Naive thymus-derived CD8-positive, alpha-beta T cell (primary cell): ENCODE measurements around the gene PHF21A. TPM values are rescaled to one million over a fixed set of nuclear protein-coding genes. Genes with fewer than 3 reads are reported as not detected.

Experiments
- ATAC-seq, 2 donors: fragments of 150-1000 bp; cut with Tn5 transposase in 1 of 2; sonication (Bioruptor Pico), chemical (Tn5 transposase) in 1 of 2; 1 replicate in 1 of 2; 2 replicates in 1 of 2; pipeline ENCODE4 v1.10.0; 2021; ENCODE audit warnings: mild to moderate bottlenecking in 2 of 2, moderate library complexity in 2 of 2
- POLR2A ChIA-PET: fragments of 350-600 bp; sonication (Branson Sonifier 250); formaldehyde crosslinking; loops from one replicate; lab custom pipeline; 2021; ENCODE audit warnings: antibody characterized with exemption; lab: Charles Lee
- DNase-seq, 10 donors: peaks; one replicate each; pipeline versions ENCODE4 v3.0.0 to v3.0.0-alpha.2; 2020 to 2022
- H3K27ac Mint-ChIP-seq, 10 donors: one replicate each; pipeline ENCODE4 v1.8.0; 2020 to 2022; ENCODE audit warnings: mild to moderate bottlenecking in 10 of 10, mixed read lengths in 10 of 10, moderate library complexity in 4 of 10, inconsistent platforms in 1 of 10
- H3K27me3 Mint-ChIP-seq, 5 donors: one replicate each; pipeline ENCODE4 v1.8.0; 2021 to 2022; ENCODE audit warnings: mixed read lengths in 5 of 5
- H3K36me3 Mint-ChIP-seq, 3 donors: one replicate each; pipeline ENCODE4 v1.8.0; 2020 to 2022; ENCODE audit warnings: mixed read lengths in 3 of 3, mild to moderate bottlenecking in 2 of 3, inconsistent platforms in 1 of 3
- H3K4me1 Mint-ChIP-seq, 4 donors: one replicate each; pipeline ENCODE4 v1.8.0; 2021 to 2022; ENCODE audit warnings: mixed read lengths in 4 of 4
- H3K4me3 Mint-ChIP-seq, 10 donors: one replicate each; pipeline ENCODE4 v1.8.0; 2020 to 2022; ENCODE audit warnings: mild to moderate bottlenecking in 10 of 10, mixed read lengths in 10 of 10, moderate library complexity in 6 of 10, inconsistent platforms in 1 of 10
- H3K9me3 Mint-ChIP-seq, 9 donors: one replicate each; pipeline ENCODE4 v1.8.0; 2020 to 2022; ENCODE audit warnings: mixed read lengths in 9 of 9, mild to moderate bottlenecking in 3 of 9, inconsistent platforms in 1 of 9, moderate library complexity in 1 of 9
- polyA plus RNA-seq, 3 donors: library from polyadenylated mRNA; unstranded; fragments of 300-500 nt; fragmentation: Illumina TruSeq; gene quantifications; one replicate each; pipeline ENCODE4 v1.2.3, GENCODE V29; 2021
- total RNA-seq, 8 experiments: library from RNA in 2 of 8; stranded (reverse) in 2 of 8; gene quantifications; one replicate each; pipeline ENCODE4 v1.2.3 and lab custom pipeline; 2021 to 2026

The PHF21A gene
- total and polyA plus RNA-seq, 5 experiments from 2014 or later, result 4.9 to 60.7 (median 9.2) TPM

- H3K4me1 Mint-ChIP-seq, result peaks cover 5 to 17% (median 9%) of the 10 kb centered on the region in 4 donors
- H3K27me3 Mint-ChIP-seq, result peaks cover 10 to 44% (median 13%) of the 10 kb centered on the region in 5 donors
- no peaks in the 10 kb centered on the region for H3K36me3 Mint-ChIP-seq
- POLR2A ChIA-PET, result interaction anchor here (0.7 kb wide), 1 partner anchor 55 kb away, joined by 4 read pairs; no protein-coding TSS in a partner anchor
- no peaks in the 10 kb centered on the region for H3K9me3 Mint-ChIP-seq
- peak; percentile 53 to 89 (median 65) for DNase-seq
- peak; percentile 78 to 81 for ATAC-seq
- peak overlapping the region; percentile 50 to 80 (median 74) for H3K4me3 Mint-ChIP-seq
- H3K27ac Mint-ChIP-seq, result peak overlapping the region in 6 of 10 donors; percentile 18 to 80 (median 44)
These were observed 221.6 kb downstream of the PHF21A start for GRCh38 chr11:45899448-45900174.

DNA sequence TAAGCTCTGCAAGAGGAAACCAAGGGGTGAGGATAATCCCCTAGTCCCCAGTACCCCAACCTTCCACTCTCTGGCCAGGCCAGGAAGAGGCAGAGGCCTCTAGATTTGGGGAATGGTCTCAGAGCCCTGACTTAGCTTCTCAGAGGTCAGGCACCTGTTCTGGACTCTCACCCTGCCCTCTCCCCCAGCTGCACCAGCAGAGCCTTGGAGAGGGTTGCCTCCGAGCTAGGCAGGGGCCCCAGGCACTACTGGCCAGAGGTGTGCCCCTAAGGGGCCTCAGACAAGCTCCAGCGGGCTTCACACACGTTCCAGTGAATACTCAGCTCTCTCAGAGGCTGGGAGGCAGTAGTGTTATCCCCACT lies 222.2 kb downstream of the PHF21A start:
- DNase-seq (no peak), ATAC-seq (no peak)
- Mint-ChIP-seq H3K36me3 (no peaks in the 10 kb centered on the region), H3K4me3 (peak overlapping the region; percentile 50 to 80 (median 74)), H3K4me1 (peaks cover 5 to 17% (median 7%) of the 10 kb centered on the region in 4 donors), H3K27me3 (peaks cover 11 to 49% (median 16%) of the 10 kb centered on the region in 5 donors), H3K9me3 (no peaks in the 10 kb centered on the region), H3K27ac (peak overlapping the region in 4 of 10 donors; percentile 18 to 80 (median 48))
- POLR2A ChIA-PET, result interaction anchor here (0.7 kb wide), 1 partner anchor 54 kb away, joined by 4 read pairs; no protein-coding TSS in a partner anchor

DNA sequence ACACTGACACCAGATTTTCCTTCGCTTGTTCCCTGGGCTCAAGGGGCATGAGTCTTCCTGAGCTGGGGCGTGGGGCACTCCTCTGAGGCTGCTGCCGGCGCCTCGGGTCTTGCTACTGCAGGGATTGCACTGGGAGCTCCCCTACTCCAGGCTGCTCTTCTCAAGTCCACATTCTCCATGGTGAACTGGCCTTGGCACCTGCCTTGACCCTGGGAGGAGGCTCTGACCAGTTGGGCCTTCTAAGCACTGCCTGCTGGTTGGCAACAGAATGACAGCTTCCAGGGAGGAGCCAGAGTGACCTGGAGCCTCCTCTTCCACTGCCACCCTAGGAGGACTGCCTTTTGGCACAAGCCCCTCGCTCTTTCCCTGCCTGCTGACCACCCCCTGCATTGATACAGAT lies 223.7 kb downstream of the PHF21A start:
- Mint-ChIP-seq H3K4me3 (no peak overlapping the region), H3K27me3 (peaks cover 14 to 62% (median 24%) of the 10 kb centered on the region in 5 donors)
- POLR2A ChIA-PET, result no interaction called here

GRCh38 chr11:45896422-45896984 lies 224.8 kb downstream of the PHF21A start:
- Mint-ChIP-seq H3K9me3 (no peaks in the 10 kb centered on the region), H3K4me1 (peaks cover 4 to 17% (median 7%) of the 10 kb centered on the region in 4 donors), H3K27ac (peak overlapping the region in 1 of 10 donors; percentile 67), H3K4me3 (no peak overlapping the region), H3K36me3 (no peaks in the 10 kb centered on the region), H3K27me3 (peaks cover 14 to 65% (median 28%) of the 10 kb centered on the region in 5 donors)
- POLR2A ChIA-PET, result no interaction called here
- ATAC-seq (no peak), DNase-seq (no peak)

More for the DNA sequence above, 223.7 kb downstream of the PHF21A start:
- no peaks in the 10 kb centered on the region for H3K9me3 Mint-ChIP-seq
- no peak overlapping the region for H3K27ac Mint-ChIP-seq
- H3K4me1 Mint-ChIP-seq, result peaks cover 4 to 17% (median 7%) of the 10 kb centered on the region in 4 donors
- DNase-seq (no peak), ATAC-seq (no peak)
- no peaks in the 10 kb centered on the region for H3K36me3 Mint-ChIP-seq

- Mint-ChIP-seq H3K36me3 (no peaks in the 10 kb centered on the region), H3K27ac (no peak overlapping the region), H3K4me1 (peaks cover 3 to 15% (median 8%) of the 10 kb centered on the region in 4 donors), H3K9me3 (no peaks in the 10 kb centered on the region), H3K27me3 (peaks cover 15 to 70% (median 31%) of the 10 kb centered on the region in 5 donors), H3K4me3 (no peak overlapping the region)
- ATAC-seq (no peak), DNase-seq (no peak)
- POLR2A ChIA-PET, result no interaction called here
These were observed 225.5 kb downstream of the PHF21A start for GRCh38 chr11:45895553-45896259.

DNA sequence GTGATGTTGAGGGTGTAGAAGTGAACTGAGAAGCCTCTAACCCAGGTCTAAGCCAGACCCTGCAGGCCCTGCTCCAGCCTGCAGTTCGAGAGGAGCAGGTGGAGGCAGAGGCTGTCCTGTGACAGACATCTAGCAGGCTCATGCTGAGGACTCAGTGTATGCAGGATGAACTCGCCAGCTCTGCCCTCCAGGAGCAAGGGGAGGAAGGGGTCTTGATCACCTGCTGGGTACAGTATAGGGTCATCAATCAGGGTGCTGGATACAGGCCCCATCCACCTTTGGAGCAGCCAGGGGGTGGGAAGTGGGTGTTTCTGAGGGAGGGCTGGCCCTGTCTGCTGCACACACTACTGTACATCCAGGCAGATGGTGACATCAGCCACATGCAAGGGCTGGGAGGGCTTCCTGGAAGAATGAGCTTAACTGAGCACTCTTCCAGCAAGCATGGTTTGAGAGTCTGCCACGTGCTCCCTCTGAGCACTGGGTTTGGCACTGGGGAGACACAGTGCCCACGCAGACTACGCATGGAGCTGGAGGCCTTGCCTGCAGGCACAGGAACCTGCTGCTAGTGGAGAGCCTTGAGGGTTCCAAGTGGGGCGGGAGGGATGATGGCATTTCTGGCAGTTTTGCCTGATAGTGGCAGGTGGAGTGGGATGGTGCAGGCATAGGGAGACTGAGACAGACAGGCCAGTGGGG lies 226.6 kb downstream of the PHF21A start:
- ATAC-seq (no peak), DNase-seq (no peak)
- no peak overlapping the region for H3K4me3 Mint-ChIP-seq
- POLR2A ChIA-PET, result no interaction called here
- H3K9me3 Mint-ChIP-seq, result no peaks in the 10 kb centered on the region
- H3K27ac Mint-ChIP-seq, result peak overlapping the region in 1 of 10 donors; percentile 26
- H3K36me3 Mint-ChIP-seq, result peaks cover 0 to 4% (median 0%) of the 10 kb centered on the region in 3 donors
- H3K4me1 Mint-ChIP-seq, result peaks cover 0 to 11% (median 7%) of the 10 kb centered on the region in 4 donors
- H3K27me3 Mint-ChIP-seq, result peaks cover 13 to 71% (median 35%) of the 10 kb centered on the region in 5 donors

DNA sequence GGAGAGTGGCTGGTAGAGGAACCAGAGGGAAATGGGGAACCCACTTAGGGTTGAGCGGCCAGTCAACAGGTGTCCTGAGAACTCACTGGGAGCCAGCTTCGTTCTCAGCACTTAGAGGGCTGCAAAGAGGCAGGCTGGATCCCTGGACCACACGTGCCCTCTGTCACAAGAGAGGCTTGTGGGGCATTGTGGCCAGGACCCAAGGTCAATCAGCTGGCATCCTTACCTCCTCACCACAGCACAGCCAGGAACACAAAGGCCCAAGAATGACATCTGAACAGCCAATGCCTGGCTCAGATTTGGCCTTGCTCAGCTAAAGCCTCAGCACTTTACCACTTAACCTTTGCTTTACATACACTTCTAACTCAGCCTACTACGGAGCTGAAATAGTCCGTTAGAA lies 228.4 kb downstream of the PHF21A start:
- ATAC-seq (no peak), DNase-seq (no peak)
- Mint-ChIP-seq H3K9me3 (no peaks in the 10 kb centered on the region), H3K4me1 (peaks cover 0 to 6% (median 0%) of the 10 kb centered on the region in 4 donors), H3K27me3 (peaks cover 15 to 62% (median 36%) of the 10 kb centered on the region in 5 donors), H3K4me3 (no peak overlapping the region), H3K36me3 (peaks cover 0 to 4% (median 0%) of the 10 kb centered on the region in 3 donors), H3K27ac (peak overlapping the region in 2 of 10 donors; percentile 10 to 73)
- POLR2A ChIA-PET, result interaction anchor here (1.2 kb wide), 1 partner anchor 25 kb away, joined by 3 read pairs; the partner anchor contains the start of gene PEX16

- Mint-ChIP-seq H3K4me3 (no peak overlapping the region), H3K27ac (peak overlapping the region in 1 of 10 donors; percentile 60), H3K9me3 (no peaks in the 10 kb centered on the region), H3K36me3 (peaks cover 0 to 4% (median 0%) of the 10 kb centered on the region in 3 donors), H3K27me3 (peaks cover 13 to 52% (median 35%) of the 10 kb centered on the region in 5 donors), H3K4me1 (peaks cover 0 to 6% (median under 1%) of the 10 kb centered on the region in 4 donors)
- ATAC-seq (no peak), DNase-seq (no peak)
- POLR2A ChIA-PET, result no interaction called here
These were observed 230.2 kb downstream of the PHF21A start for GRCh38 chr11:45890886-45891550.

DNA sequence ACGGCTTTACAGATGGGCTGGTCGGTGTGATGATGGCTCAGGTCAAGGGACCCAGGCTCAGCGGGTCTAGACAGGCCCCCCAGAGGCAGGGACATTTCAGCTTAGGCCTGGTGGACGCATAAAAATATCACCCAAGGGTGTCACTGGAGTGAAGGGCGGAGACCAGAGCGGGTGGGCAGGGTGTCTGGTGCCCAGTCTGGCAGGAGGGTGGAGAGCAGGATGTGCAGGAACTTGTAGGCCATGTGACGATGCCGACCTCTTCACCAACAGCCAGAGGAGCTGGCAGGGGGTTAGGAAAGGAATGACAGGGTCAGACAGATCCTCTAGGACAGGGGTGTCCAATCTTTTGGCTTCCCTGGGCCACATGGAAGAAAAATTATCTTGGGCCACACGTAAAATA lies 231.3 kb downstream of the PHF21A start:
- DNase-seq (no peak), ATAC-seq (no peak)
- POLR2A ChIA-PET, result no interaction called here
- H3K4me1 Mint-ChIP-seq, result peaks cover 3 to 7% (median 4%) of the 10 kb centered on the region in 4 donors
- peaks cover 12 to 47% (median 29%) of the 10 kb centered on the region in 5 donors for H3K27me3 Mint-ChIP-seq
- no peaks in the 10 kb centered on the region for H3K9me3 Mint-ChIP-seq
- H3K27ac Mint-ChIP-seq, result no peak overlapping the region
- no peak overlapping the region for H3K4me3 Mint-ChIP-seq
- peaks cover 0 to 4% (median 0%) of the 10 kb centered on the region in 3 donors for H3K36me3 Mint-ChIP-seq

DNA sequence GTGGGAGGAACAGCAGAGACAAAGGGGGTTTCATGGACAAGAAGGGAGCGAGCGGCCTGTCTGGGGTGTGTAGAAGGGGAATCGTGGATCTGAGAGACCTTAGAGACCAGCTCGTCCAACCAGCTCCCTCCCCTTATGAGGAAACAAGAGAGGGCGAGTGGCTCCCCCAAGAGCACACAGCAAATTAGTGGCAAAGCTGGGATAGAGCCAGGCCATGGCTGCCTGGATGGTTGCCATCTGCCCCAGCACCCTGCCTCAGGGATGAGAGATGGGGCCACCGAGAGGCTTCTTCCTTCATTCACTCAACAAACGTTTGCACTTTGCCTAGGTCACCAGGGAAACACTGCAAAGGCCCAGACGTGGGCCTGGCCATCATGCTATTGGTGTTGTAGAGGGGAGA lies 231.7 kb downstream of the PHF21A start:
- peaks cover 0 to 4% (median 0%) of the 10 kb centered on the region in 3 donors for H3K36me3 Mint-ChIP-seq
- POLR2A ChIA-PET, result no interaction called here
- ATAC-seq (no peak), DNase-seq (no peak)
- no peak overlapping the region for H3K4me3 Mint-ChIP-seq
- peaks cover 8 to 47% (median 27%) of the 10 kb centered on the region in 5 donors for H3K27me3 Mint-ChIP-seq
- peaks cover 7 to 8% (median 8%) of the 10 kb centered on the region in 4 donors for H3K4me1 Mint-ChIP-seq
- H3K27ac Mint-ChIP-seq, result peak overlapping the region in 1 of 10 donors; percentile 10
- H3K9me3 Mint-ChIP-seq, result no peaks in the 10 kb centered on the region

DNA sequence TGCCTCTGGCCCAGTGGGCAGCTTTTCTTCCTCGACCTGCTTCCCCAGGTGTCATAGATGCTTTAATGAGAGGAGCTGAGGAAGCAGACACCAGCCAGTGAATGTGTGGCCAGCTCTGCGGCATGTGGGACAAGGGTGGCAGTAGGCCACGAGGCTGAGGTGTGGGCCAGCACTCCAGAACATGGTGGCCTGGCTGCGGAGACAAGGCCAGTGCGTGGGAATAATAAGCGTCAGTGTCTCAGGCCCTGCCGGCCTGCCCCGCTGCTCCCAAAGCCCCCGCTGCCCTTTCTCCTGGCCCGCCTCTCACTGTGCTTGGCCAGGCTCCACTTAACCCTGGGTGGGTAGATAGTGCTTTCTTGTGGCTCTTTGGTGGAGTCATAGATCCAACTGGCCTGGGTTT lies 233.7 kb downstream of the PHF21A start:
- Mint-ChIP-seq H3K36me3 (peaks cover 0 to 4% (median 0%) of the 10 kb centered on the region in 3 donors), H3K27ac (no peak overlapping the region), H3K9me3 (no peaks in the 10 kb centered on the region), H3K27me3 (peaks cover 5 to 33% (median 14%) of the 10 kb centered on the region in 5 donors), H3K4me3 (peak overlapping the region in 1 of 10 donors; percentile 42), H3K4me1 (peaks cover 9 to 16% (median 10%) of the 10 kb centered on the region in 4 donors)
- peak in 1 of 10 donors; percentile 42 for DNase-seq
- POLR2A ChIA-PET, result no interaction called here
- no peak for ATAC-seq
